SIG-M5 (cell line): ENCODE results near the gene NLRP4.
"Not testable (repeated sequence)": the region's sequence is repeated elsewhere in the genome, so short reads cannot be mapped to it uniquely, and the experiment has no call there.

Source experiments
- DNase-seq: peaks from one replicate; lab custom pipeline; 2025; lab: John Stamatoyannopoulos, UW

The NLRP4 gene

DNA sequence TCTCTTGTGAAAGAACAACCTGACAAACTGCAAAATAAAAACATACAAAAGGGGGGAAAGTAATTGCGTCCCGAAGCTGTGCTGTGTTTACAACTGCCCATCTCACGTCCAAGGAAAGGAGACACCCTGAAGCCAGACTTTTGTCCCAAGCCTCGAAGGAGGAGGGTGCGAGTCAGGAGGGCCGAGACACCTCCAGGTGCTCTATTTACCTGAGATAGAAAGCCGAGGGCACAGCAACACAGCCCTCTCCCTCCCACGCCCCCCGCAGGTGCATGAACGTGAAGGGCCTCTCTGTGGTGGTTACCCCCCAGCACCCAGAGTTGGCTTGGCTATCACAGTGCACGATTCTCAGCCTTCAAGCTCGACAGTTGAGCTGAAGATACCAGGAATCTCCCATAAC lies 62.6 kb downstream of the NLRP4 start:
- no peak for DNase-seq

GRCh38 chr19:55901369-55902079 lies 65.2 kb downstream of the NLRP4 start:
- no peak for DNase-seq

- DNase-seq: no peak
These were observed 65.9 kb downstream of the NLRP4 start for GRCh38 chr19:55902080-55902751.

DNA sequence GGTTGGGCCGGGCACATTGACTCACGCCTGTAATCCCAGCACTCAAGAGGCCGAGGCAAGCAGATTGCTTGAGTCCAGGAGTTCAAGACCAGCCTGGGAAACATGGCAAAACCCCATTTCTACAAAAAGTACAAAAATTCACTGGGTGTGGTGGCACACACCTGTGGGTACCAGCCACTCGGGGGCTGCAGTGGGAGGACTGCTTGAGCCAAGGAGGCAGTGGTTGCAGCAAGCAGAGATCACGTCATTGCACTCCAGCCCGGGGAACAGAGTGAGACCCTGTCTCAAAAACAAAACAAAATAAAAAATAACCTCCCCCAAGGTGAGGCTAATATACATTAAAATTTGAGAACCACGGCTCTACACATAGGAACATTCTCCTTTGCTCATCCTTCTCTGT lies 70.9 kb downstream of the NLRP4 start:
- DNase-seq: no peak

- no peak for DNase-seq
These were observed 71.4 kb downstream of the NLRP4 start for GRCh38 chr19:55907746-55908145.

DNA sequence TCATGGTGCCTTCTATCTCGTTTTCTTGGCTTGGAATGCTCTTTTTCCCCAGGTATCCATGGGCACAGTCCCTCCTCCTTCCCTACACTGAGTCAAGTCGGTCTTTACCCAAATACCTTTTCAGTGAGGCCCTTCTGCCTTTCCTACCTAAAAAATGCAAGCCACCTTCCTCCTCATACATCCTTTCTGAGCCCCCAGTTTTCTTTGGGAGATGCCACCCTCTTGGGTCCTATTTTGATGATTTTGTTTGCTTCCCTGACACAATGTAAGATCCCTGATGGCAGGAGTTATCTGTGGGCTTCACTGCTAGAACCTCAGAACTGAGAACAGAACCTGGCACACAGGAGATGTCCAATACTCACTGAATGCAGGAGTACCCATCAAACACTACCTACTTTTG lies 73.5 kb downstream of the NLRP4 start:
- DNase-seq: no peak

- DNase-seq: no peak
These were observed 76.6 kb downstream of the NLRP4 start for GRCh38 chr19:55912916-55913315.

DNA sequence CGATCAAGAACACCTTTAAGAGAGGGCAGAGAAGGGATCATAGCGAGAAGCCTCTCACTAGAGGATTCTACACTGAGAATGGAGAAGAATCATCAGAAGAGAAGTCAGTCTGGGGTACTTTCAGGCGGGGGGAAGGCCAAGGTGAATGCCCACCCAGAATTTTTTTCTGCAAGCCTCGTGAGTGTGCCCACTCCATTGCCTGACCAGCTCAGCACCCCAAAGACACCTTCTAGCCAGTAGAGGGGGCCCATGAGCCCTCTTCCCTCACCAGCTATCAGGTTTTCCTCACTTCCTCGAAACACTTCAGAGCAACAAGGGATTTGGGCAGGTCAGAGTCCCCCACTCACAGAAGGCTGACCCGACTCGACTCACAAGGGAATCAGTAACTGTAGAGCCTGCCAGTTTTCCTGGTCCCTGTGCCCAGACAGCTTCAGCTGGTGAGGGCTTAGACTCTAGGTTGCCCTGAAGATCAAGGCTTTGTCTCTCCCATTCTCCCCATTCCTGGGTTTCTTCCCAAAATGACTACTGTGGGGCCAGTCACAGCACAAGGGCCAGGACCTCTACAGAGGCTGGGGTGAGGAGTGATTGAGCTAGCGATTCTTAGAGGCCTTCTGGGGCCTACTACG lies 77.4 kb downstream of the NLRP4 start:
- no peak for DNase-seq

DNA sequence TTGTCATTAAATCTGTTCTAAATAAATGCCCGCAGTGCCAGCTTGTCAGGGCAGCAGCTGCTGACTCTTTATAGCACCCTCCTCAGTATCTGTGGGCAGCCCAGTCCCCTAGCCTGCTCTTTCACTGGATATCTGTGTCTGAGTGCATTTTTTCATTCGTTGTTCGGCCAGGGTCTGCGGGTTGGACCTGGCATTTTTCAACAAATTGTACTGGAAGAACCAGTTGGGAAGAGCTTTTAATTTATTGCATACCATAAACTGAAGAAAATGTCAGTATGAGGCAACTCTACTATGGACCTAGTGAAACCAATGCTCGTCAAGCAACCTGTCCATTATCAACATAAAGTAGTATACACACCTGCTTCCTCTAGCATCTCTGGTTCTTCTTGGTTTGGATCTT lies 87.2 kb downstream of the NLRP4 start:
- DNase-seq: no peak

DNA sequence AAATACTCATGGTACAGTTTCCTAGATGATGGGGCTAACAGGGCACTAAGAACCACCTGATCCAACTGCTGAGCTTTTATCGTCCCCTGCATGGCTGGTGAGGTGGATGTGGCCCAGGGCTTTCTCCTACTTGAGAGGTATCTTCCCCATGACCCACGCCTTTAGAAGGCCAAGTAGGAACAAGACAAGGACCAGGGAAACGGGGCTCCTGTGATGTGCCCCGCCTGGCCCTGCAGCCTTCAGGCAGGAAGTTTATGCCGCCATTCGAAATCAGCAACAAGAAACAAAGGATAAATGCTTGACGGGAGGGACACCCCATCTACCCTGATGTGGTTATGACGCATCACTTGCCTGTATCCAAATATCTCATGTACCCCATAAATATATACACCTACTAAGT lies 91.7 kb downstream of the NLRP4 start:
- no peak for DNase-seq

GRCh38 chr19:55929258-55929657 lies 92.9 kb downstream of the NLRP4 start:
- DNase-seq: not testable (repeated sequence)

DNA sequence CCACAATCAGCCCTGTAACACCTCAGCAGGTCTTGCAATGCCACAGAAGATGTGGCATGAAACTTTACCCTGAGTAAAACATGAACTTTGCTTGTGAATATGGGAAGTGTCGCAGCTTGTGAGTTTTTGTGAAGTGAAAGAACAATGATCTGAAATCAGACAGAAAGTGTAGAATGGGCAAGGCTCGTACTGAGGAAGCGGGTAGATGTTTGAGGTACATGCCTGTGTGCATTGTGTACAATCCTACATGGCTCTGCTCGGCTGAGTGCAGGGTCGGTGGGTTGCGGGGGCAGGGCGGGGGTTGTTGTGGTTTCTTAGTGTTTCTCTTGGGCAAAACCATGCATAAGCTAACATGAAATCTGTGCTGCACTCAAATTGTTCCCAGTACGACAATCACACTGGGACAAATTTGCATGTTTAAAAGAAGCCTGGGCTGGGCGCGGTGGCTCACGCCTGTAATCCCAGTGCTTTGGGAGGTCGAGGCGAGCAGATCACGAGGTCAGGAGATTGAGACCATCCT lies 94.7 kb downstream of the NLRP4 start:
- DNase-seq: no peak
